Hepatocyte (in vitro differentiated cells): ENCODE measurements around the gene B3GAT3.

Source experiments
- EZH2 ChIP-seq: fragments of 200-600 bp; sonication (generic); IDR thresholded peaks from 2 replicates; pipeline ENCODE4 v1.6.1; 2016; ENCODE audit warnings: antibody characterized with exemption, mild to moderate bottlenecking, borderline replicate concordance
- EZH2phosphoT487 ChIP-seq: fragments of 200-600 bp; sonication (generic); IDR thresholded peaks from one replicate; pipeline ENCODE4 v1.6.1; 2018; ENCODE audit warnings: antibody characterized with exemption, mild to moderate bottlenecking, low read depth, moderate library complexity; ENCODE audit not compliant: unreplicated experiment, severe bottlenecking
- TF ChIP-seq, protein P1 (sequence below): fragments of 200-600 bp; sonication (generic); IDR thresholded peaks from 2 replicates; pipeline ENCODE4 v1.5.1; 2016; ENCODE audit warnings: antibody characterized with exemption, mild to moderate bottlenecking; ENCODE audit not compliant: poor library complexity

DNA sequence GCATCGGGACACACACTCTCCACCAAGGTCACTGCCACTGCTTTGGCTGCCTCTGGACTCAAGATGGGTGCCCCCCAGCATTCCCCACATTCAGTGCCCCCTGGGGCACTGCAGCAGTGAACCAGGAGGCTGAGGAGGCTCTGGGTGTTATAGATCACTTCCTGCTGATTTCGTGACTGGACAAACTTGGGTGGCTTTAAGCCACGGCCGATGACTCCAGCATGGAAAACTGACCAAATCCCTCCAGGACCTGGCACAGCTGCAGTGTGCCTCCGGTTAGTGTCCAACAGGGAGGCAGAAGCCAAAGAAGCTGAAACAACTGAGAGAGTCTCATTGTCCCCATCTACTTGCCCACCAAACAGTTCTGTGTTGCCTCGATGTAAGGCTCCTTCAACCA is 25.8 kb upstream of the B3GAT3 start:
- TF ChIP-seq, protein P1, sequence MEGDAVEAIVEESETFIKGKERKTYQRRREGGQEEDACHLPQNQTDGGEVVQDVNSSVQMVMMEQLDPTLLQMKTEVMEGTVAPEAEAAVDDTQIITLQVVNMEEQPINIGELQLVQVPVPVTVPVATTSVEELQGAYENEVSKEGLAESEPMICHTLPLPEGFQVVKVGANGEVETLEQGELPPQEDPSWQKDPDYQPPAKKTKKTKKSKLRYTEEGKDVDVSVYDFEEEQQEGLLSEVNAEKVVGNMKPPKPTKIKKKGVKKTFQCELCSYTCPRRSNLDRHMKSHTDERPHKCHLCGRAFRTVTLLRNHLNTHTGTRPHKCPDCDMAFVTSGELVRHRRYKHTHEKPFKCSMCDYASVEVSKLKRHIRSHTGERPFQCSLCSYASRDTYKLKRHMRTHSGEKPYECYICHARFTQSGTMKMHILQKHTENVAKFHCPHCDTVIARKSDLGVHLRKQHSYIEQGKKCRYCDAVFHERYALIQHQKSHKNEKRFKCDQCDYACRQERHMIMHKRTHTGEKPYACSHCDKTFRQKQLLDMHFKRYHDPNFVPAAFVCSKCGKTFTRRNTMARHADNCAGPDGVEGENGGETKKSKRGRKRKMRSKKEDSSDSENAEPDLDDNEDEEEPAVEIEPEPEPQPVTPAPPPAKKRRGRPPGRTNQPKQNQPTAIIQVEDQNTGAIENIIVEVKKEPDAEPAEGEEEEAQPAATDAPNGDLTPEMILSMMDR: no peak
- TF ChIP-seq EZH2phosphoT487 (no peak), EZH2 (no peak)
